Fibroblast of skin of scalp (primary cell): ENCODE results near the gene PCSK4.
"Not testable (repeated sequence)": the region's sequence is repeated elsewhere in the genome, so short reads cannot be mapped to it uniquely, and the experiment has no call there.

ENCODE experiments used
- DNase-seq: peaks from one replicate; pipeline ENCODE4 v3.0.0-alpha.2; 2013

The PCSK4 gene

DNA sequence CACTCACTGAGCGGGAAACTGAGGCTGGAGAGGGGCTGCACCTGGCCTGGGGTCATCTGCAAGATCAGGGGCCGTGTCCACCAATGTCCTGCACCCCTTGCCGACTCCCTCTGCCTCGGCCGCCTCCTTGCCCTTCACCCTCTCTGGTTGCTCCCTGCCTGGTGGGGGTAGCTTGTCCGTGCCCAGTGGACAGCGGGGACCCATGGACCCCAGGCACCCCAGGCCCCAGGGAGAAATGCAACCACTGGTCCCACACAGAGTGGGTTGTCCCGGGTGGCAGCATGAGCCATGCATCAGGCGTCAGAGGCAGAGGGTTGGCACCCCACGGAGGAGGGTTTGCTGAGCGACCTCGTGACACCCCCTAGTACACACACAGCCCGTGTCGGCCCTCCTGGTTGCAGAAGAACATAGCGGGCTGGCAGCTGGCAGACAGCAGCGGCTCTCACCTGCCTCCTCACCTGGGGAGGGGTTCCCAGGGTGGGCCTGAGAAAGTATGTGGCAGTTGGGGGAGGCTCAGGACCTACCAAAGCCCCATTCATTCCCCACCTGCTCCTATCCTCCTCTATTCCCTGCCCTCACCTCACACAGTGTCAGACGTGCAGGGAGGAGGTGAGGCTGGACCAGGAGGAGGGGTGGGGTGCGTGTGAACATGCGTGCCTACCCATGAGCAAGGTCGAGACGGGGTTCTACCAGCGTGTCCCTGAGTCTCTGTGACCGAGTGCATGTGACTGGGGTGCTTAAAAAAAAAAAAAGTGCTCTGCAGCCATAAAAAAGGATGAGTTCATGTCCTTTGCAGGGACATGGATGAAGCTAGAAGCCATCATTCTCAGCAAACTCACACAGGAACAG lies 14.0 kb upstream of the PCSK4 start:
- DNase-seq, result no peak

DNA sequence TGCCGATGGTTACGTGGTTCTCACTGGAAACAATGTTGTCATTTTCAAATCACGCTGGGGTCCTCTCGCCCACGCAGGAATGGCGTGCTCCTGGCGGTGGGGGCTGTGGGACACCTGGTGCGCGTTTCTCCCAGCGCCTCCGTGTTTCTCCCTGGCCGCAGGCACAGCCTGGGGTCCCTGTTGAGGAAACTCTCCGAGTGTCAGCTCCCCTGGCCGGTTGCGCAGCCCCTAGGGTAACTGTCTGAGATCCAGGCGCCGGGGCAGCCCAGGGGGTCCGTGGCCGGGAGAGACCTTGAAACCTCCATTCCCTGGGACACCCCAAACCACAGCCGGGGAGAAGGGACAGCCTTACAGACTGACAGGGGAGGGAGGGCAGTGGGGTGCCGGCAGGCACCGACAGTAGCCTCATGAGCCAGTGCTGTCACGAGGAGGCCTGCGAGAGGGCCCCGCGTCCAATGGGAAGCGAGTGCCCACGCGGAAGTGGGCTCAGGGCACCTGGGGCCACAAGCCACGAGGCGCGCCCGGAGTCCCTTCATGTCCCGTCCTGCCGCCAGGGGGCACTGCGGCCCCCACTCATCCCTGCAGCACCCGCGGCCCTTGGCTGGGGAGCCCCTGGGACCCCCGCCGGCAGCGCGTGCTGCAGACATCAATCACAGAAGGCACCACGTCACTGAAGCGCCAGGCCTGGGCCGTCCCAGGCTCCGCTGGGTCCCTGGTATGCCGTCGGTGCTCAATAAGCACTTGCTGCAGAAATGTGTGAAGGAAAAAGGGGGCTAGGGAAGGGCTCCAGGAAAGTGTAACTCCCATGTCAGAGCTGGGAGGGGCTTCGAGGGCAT lies 13.2 kb upstream of the PCSK4 start:
- peak; percentile 29 for DNase-seq

GRCh38 chr19:1502433-1503088 lies 12.4 kb upstream of the PCSK4 start:
- DNase-seq, result no peak

- no peak for DNase-seq
Observed at GRCh38 chr19:1501200-1501595, 11.0 kb upstream of the PCSK4 start.

DNA sequence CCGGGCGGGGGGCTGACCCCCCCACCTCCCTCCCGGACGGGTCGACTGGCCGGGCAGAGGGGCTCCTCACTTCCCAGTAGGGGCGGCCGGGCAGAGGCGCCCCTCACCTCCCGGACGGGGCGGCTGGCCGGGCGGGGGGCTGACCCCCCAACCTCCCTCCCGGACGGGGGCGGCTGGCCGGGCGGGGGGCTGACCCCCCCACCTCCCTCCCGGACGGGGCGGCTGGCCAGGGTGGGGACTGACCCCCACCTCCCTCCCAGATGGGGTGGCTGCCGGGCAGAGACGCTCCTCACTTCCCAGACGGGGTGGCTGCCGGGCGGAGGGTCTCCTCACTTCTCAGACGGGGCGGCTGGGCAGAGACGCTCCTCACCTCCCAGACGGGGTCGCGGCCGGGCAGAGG lies 9.1 kb upstream of the PCSK4 start:
- DNase-seq, result not testable (repeated sequence)

DNA sequence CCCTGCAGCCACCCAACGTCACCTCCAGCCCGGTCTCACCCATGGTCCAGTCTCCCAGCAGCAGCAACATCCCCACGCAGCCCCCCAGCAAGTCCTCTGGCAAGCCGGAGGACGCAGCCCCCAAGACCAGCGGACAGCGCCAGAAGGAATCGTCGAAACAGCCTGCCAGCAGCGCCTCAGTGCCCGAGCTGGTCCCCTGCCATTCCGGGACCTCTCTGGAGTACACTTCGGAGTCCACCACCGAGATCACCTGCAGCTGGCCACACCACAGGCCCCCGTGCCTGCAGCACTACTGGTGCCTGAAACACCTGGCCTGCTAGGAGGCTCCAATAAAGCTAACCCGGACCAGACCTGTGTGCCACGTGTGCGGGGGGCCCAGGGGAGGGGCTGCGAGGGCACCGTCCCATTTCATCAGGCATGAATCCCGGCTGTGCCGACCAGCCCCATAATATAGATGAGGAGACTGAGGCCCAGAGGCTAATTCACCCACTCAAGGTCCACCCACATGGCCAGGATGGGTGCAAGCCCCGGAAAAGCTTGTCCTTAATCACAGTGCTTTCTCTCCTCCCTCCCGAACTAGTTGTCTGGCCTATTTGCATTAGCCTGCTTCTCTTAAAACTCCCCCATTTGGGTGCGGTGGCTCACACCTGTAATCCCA lies 7.6 kb upstream of the PCSK4 start:
- no peak for DNase-seq

DNA sequence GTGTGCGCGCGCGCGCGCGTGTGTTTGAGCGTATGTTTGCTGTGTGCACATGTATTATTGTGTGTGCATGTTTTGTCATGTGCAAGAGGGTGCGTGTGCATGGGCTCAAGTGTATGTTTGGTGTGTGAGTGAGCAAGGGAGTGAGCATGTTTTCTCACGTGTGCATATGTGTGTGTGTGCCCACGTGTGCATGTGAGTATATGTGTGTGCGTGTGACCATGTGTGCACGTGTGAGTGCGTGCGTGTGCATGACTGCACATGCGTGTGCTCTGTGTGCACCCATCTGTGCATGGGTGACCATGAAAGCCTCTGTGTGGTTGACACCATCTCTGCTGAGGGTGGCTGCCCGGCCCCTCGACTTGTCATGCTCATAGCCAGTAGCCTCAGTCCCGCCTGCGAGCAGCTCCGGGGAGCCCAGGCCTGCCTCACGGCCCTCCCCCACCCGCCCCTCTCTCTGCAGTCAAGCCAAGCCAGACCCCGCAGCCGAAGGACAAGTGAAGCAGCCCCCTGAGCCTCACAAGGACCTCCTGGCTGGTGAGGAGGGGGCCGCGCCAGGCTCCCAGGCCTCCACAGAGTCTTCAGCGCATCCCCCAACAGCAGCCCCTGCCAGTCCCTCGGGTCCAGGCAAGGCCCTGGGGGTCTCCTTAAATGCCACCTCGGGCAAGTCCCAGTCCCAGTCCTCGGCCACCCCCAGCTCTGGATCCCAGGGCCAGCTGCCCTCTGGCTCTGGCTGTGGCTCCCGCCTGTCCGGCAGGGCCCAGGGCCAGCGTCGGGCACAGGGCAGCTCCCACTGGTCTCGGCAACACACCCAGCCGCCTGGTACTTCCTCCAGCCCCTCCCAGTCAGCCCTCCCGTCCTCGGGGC lies 6.8 kb upstream of the PCSK4 start:
- DNase-seq, result no peak

- DNase-seq, result no peak
Observed at GRCh38 chr19:1495799-1496713, 5.9 kb upstream of the PCSK4 start.

DNA sequence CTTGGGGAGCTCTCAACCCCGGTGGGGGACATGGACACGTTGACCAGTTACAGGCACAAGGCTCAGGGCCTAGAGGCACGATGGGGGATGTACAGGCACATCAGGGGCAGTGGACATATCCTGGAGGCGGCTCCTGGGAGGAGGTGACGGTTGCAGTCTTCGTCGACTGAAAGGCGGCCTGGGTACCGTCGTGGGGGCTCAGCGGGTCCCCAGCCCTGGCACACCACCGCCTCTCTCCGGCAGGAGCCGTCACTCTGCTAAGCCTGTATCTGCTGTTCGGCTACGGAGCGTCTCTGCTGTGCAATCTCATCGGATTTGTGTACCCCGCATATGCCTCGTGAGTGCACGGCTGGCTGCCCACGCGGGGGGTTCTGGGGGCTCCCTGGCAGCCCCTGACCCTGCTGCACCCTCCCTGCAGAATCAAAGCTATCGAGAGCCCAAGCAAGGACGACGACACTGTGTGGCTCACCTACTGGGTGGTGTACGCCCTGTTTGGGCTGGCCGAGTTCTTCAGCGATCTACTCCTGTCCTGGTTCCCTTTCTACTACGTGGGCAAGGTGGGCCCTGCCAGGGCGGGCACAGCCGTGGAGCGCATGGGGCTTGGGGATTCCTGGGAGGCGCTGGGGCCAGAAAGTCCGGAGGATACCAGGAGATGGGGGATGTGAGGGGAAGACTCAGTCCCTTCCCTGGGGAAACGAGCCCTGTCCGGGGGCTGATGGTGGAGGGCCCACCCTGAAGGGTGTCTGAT lies 5.1 kb upstream of the PCSK4 start:
- no peak for DNase-seq

DNA sequence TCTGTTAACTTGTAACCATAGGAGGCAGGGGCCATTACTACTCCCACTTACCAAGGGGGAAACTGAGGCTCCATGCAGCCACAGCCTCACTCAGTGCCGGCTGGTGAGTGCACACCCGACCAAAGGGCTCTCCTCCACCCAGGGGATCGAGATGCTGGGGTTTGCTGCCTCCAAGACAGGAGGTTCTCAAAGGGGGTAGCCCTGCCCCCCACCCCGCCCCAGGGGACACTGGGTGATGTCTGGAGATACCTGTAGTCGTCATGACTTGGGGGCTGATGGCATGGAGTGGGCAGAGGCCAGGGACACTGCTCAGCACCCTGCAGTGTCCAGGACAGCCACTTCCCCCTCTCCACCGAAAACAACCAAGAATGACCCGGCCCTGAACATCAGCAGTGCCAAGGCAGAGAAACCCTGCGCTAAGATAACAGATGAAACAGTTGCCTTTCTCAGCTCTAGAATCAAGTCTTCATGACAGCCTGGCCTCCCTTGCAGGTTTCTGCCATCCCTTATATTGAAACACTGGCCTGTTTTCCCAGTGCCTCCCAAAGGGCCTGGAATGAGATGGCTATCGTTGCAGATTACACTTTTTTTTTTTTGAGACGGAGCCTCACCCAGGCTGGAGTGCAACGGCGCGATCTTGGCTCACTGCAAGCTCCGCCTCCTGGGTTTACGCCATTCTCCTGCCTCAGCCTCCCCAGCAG lies 4.1 kb upstream of the PCSK4 start:
- DNase-seq, result no peak

- no peak for DNase-seq
Observed at GRCh38 chr19:1492474-1493006, 2.4 kb upstream of the PCSK4 start.

DNA sequence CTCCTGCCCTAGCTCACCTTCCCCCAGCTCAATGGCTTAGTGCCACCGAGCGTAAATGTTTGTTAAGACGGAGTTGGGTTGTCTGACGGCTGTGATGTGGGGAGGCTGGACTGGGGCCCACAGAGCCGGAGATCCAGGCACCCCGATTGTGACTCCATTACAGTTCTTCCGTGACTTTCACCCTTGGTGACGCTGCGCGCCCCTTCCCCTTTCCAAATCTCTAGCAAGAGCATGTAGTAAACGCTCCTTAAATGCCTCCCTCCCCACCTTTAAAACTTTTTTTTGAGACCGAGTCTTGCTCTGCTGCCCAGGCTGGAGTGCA lies 1.7 kb upstream of the PCSK4 start:
- DNase-seq, result no peak

GRCh38 chr19:1491114-1491848 lies 1.1 kb upstream of the PCSK4 start, which contains the start of gene REEP6:
Gene REEP6 (plus strand): TSS chr19:1491181. CDS start chr19:1491270, 89 bp downstream.
- no peak for DNase-seq

DNA sequence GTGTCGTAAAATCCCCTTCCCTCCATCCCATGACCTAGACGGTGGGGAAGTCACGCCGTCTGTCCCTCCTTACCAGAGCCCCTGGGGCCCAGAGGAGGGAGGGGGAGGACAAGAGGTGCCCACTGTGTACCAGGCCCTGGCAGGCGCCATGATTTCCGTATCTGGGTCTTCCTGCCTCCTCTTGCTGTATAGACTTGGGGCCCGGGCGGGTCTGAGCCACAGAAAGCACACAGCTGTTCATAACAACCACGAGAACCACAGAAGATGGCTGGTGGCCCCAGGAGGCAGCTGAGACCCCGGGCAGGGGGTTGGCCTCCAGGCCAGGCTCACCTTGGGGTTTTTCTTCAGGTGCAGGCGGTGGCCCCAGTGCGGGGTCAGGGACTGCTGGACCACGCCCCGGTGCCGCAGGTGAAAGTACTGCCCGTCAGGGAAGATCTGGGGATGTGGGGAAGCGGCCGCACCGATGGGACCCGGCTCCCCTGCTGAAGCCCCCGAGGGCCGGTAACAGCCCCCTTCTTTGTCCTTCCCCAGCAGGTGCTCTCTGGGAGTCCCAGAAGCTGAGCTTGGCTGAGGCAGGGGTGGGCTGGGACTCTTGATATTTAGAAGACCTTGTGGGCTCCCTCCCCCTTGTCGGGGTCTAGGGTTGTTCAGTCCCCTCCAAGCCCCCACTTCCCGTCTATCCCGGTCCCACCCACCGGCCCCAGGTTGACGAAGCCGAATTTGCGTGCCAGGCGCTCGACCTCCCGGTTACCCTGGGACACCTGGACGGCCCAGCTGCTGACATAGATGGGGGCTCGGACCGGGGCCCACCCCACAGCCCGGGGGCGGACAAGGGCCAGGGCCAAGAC lies 463 bp downstream of the PCSK4 start:
- no peak for DNase-seq

DNA sequence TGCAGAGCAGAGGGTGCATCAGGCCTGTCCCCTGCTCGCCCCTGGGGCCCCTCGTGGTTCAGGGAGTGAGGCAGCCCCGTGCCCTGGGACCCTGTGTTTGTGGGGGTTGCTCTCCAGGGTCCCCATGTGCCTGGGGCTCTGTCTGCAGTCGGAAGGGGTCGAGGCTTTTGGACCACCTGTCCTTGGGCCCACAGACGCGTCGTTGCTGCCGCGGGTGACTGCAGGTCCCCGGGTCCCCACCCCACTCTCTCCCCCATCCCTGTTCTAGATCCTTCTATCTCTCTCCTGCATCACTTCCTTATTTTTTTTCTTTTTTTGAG lies 1.9 kb downstream of the PCSK4 start:
- DNase-seq, result no peak

GRCh38 chr19:1487576-1488281 lies 2.4 kb downstream of the PCSK4 start:
- no peak for DNase-seq
